Measurements from ENCODE around the gene IFITM1.

Gene IFITM1

DNA sequence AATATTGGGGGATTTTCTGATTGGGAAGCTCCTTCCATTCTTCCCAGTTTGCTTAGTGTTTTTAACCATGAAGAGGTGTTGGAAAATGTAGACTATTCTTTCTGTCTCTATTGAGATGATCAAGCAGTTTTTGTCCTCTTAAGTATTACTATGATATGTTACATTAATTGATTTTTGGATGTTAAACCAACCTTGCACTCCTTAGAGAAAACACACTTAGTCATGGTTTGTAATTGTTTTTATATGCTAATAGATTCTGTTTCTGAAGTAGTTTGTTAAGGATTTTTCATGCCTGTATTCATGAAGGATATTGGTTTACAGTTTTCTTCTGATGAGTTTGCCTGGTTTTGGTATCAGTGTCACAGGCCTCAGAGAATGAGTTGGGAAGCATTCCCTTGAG, 37.6 kb upstream of the IFITM1 start:
- TF ChIP-seq FOXM1 (IDR thresholded peaks at IDR 0.05; ENCODE audit: borderline replicate concordance, low read depth), result no peak
- TF ChIP-seq EP300 (IDR thresholded peaks at IDR 0.05; ENCODE audit: borderline replicate concordance), result no peak

DNA sequence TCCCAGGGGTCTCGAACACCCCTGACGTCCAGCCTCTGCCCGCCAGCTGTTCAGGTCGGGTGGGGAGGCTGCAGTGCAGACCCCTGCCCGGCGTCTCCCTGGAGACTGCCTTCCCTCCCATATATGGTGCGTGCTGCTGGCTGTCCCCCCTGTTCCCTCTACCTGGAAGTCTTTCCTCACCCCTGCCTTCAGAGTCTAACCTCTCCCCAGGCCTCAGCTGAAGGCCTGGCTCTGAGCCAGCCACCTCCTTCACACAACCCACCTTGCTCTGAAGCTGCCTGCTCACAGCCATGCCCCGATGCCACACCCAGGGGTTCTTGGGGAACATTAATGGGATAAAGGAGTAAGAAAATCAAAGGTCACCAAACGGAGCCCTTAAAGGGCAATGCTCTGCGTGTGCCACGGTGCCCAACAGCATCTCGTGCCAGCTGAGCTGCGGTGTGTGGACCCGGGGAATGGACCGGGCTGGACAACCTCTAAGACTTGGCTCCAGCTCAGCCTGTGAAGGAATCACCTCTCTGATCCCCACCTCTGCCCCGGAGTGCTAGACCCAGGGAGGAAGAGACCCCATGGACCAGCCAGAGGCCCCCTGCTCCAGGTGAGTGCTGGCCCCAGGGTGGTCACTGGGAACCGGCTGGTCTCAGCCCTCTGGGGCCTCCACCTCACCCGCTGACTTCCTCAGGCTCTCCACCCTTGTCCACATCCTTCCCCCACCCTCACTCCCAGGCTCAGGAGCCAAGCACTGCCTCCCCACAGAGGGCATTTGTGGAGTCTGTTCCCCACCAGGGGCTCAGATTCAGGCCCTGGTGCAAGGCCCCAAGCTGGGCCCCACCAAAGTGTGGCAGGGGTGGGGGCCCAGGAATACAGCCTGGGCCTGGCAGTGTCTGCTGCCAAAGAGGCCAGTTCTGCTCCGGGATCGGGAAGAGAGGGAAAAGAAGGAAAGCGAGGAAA, 35.6 kb upstream of the IFITM1 start, which contains the start of gene NLRP6:
Gene NLRP6 (plus strand): TSS at position 407 of the 951 bp plus-strand sequence. CDS start 163 bp downstream, at position 570.
- TF ChIP-seq, protein P1, sequence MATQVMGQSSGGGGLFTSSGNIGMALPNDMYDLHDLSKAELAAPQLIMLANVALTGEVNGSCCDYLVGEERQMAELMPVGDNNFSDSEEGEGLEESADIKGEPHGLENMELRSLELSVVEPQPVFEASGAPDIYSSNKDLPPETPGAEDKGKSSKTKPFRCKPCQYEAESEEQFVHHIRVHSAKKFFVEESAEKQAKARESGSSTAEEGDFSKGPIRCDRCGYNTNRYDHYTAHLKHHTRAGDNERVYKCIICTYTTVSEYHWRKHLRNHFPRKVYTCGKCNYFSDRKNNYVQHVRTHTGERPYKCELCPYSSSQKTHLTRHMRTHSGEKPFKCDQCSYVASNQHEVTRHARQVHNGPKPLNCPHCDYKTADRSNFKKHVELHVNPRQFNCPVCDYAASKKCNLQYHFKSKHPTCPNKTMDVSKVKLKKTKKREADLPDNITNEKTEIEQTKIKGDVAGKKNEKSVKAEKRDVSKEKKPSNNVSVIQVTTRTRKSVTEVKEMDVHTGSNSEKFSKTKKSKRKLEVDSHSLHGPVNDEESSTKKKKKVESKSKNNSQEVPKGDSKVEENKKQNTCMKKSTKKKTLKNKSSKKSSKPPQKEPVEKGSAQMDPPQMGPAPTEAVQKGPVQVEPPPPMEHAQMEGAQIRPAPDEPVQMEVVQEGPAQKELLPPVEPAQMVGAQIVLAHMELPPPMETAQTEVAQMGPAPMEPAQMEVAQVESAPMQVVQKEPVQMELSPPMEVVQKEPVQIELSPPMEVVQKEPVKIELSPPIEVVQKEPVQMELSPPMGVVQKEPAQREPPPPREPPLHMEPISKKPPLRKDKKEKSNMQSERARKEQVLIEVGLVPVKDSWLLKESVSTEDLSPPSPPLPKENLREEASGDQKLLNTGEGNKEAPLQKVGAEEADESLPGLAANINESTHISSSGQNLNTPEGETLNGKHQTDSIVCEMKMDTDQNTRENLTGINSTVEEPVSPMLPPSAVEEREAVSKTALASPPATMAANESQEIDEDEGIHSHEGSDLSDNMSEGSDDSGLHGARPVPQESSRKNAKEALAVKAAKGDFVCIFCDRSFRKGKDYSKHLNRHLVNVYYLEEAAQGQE (IDR thresholded peaks at IDR 0.05; ENCODE audit: low read depth), result no peak
- no peak for TF ChIP-seq TCF12 (IDR thresholded peaks at IDR 0.05; ENCODE audit: low read depth)
- no peak for TF ChIP-seq FOXM1 (IDR thresholded peaks at IDR 0.05; ENCODE audit: borderline replicate concordance, low read depth)
- TF ChIP-seq TEAD4 (IDR thresholded peaks at IDR 0.05), result no peak
- TF ChIP-seq RAD21 (IDR thresholded peaks at IDR 0.05; ENCODE audit: low read depth), result no peak
- TF ChIP-seq, protein P2, sequence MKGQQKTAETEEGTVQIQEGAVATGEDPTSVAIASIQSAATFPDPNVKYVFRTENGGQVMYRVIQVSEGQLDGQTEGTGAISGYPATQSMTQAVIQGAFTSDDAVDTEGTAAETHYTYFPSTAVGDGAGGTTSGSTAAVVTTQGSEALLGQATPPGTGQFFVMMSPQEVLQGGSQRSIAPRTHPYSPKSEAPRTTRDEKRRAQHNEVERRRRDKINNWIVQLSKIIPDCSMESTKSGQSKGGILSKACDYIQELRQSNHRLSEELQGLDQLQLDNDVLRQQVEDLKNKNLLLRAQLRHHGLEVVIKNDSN (IDR thresholded peaks at IDR 0.05), result no peak
- no peak for TF ChIP-seq YY1 (IDR thresholded peaks at IDR 0.05; ENCODE audit: low read depth)
- no peak for TF ChIP-seq EP300 (IDR thresholded peaks at IDR 0.05; ENCODE audit: borderline replicate concordance)
- no peak for TF ChIP-seq NFIC (IDR thresholded peaks at IDR 0.05)
- TF ChIP-seq, protein P3, sequence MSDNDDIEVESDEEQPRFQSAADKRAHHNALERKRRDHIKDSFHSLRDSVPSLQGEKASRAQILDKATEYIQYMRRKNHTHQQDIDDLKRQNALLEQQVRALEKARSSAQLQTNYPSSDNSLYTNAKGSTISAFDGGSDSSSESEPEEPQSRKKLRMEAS (IDR thresholded peaks at IDR 0.05), result no peak
- TF ChIP-seq CEBPB (IDR thresholded peaks at IDR 0.05), result no peak
- TF ChIP-seq EGR1 (IDR thresholded peaks at IDR 0.05), result no peak
- no peak for TF ChIP-seq TAF1 (IDR thresholded peaks at IDR 0.05; ENCODE audit: low read depth)
- no peak for TF ChIP-seq ZBTB7A (IDR thresholded peaks at IDR 0.05; ENCODE audit: low read depth)
- no peak for TF ChIP-seq CREB1 (IDR thresholded peaks at IDR 0.05; ENCODE audit: low read depth)

DNA sequence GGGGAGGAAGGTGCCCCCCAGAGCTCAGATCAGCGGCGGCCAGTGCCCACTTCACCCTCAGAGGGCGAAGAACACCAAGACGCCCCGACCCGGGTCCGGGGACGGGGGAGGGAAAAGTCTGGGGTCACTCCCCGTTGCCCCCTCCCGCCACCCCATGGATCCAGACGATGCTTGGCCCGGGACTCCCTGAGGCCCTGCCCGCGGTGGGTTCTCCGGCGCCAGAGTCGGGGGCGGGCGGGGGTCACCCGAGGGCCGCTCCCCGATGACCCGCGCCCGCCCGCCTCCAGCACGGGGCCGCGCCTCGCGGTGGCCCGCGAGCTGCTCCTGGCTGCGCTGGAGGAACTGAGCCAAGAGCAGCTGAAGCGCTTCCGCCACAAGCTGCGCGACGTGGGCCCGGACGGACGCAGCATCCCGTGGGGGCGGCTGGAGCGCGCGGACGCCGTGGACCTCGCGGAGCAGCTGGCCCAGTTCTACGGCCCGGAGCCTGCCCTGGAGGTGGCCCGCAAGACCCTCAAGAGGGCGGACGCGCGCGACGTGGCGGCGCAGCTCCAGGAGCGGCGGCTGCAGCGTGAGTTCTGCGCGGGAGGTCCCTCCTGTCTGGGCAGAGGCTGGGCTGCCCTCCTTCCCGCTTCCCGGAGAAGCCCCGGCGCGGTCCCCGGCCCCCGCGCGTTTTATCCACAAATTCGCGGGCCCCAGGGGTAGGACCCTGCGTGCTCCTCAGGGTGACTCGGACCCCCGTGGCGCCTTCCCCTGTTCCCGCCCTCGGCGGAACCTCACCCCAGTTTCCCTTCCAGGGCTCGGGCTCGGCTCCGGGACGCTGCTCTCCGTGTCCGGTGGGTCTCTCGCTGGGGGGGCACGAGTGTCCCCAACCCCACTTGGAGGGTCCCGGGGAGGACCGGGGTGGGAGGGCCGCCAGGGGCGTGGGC, 34.5 kb upstream of the IFITM1 start:
- TF ChIP-seq ZBTB7A (IDR thresholded peaks at IDR 0.05; ENCODE audit: low read depth) (peak; percentile 60; the same call in 1 of the 2 replicates), EP300 (IDR thresholded peaks at IDR 0.05; ENCODE audit: borderline replicate concordance) (no peak)

DNA sequence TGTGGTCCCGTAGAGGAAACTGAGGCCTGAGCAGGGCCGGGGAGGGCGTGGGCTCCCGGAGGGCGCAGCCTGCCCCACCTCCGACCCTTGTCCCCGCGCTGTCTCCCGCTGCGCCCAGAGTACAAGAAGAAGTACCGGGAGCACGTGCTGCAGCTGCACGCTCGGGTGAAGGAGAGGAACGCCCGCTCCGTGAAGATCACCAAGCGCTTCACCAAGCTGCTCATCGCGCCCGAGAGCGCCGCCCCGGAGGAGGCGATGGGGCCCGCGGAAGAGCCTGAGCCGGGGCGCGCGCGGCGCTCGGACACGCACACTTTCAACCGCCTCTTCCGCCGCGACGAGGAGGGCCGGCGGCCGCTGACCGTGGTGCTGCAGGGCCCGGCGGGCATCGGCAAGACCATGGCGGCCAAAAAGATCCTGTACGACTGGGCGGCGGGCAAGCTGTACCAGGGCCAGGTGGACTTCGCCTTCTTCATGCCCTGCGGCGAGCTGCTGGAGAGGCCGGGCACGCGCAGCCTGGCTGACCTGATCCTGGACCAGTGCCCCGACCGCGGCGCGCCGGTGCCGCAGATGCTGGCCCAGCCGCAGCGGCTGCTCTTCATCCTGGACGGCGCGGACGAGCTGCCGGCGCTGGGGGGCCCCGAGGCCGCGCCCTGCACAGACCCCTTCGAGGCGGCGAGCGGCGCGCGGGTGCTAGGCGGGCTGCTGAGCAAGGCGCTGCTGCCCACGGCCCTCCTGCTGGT, 33.7 kb upstream of the IFITM1 start:
- TF ChIP-seq, protein P1 (IDR thresholded peaks at IDR 0.05; ENCODE audit: low read depth), result peak; percentile 88
- TF ChIP-seq EGR1 (IDR thresholded peaks at IDR 0.05), result no peak
- TF ChIP-seq, protein P3 (IDR thresholded peaks at IDR 0.05), result peak; percentile 82
- TF ChIP-seq, protein P2 (IDR thresholded peaks at IDR 0.05), result 0 out of 2 replicates have a peak, but pooled peaks have one; percentile 19

DNA sequence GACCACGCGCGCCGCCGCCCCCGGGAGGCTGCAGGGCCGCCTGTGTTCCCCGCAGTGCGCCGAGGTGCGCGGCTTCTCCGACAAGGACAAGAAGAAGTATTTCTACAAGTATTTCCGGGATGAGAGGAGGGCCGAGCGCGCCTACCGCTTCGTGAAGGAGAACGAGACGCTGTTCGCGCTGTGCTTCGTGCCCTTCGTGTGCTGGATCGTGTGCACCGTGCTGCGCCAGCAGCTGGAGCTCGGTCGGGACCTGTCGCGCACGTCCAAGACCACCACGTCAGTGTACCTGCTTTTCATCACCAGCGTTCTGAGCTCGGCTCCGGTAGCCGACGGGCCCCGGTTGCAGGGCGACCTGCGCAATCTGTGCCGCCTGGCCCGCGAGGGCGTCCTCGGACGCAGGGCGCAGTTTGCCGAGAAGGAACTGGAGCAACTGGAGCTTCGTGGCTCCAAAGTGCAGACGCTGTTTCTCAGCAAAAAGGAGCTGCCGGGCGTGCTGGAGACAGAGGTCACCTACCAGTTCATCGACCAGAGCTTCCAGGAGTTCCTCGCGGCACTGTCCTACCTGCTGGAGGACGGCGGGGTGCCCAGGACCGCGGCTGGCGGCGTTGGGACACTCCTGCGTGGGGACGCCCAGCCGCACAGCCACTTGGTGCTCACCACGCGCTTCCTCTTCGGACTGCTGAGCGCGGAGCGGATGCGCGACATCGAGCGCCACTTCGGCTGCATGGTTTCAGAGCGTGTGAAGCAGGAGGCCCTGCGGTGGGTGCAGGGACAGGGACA, 32.9 kb upstream of the IFITM1 start:
- no peak for TF ChIP-seq TCF12 (IDR thresholded peaks at IDR 0.05; ENCODE audit: low read depth)
- TF ChIP-seq CEBPB (IDR thresholded peaks at IDR 0.05), result no peak
- no peak for TF ChIP-seq RAD21 (IDR thresholded peaks at IDR 0.05; ENCODE audit: low read depth)
- TF ChIP-seq ZBTB7A (IDR thresholded peaks at IDR 0.05; ENCODE audit: low read depth), result no peak
- TF ChIP-seq, protein P1 (IDR thresholded peaks at IDR 0.05; ENCODE audit: low read depth), result no peak
- TF ChIP-seq, protein P2 (IDR thresholded peaks at IDR 0.05), result no peak
- no peak for TF ChIP-seq NFIC (IDR thresholded peaks at IDR 0.05)
- no peak for TF ChIP-seq FOXM1 (IDR thresholded peaks at IDR 0.05; ENCODE audit: borderline replicate concordance, low read depth)
- TF ChIP-seq EGR1 (IDR thresholded peaks at IDR 0.05), result no peak
- TF ChIP-seq CREB1 (IDR thresholded peaks at IDR 0.05; ENCODE audit: low read depth), result no peak

All from Ishikawa (cell line).